Fibroblast of lung (primary cell): ENCODE measurements around the gene ADCK2. TPM values are rescaled to one million over a fixed set of nuclear protein-coding genes. Genes with fewer than 3 reads are reported as not detected.

ENCODE experiments used
- DNase-seq, 2 donors: peaks; one replicate each; pipeline versions ENCODE4 v3.0.0 to v3.0.0-alpha.2; 2010; ENCODE audit warnings: low read depth in 2 of 2
- H2AFZ ChIP-seq: 2 replicates; pipeline ENCODE4 v1.5.1; 2012; ENCODE audit warnings: low read length, control low read depth, inconsistent platforms
- H3K27ac ChIP-seq: 2 replicates; pipeline ENCODE4 v1.5.1; 2011; ENCODE audit warnings: low read length, control low read depth; ENCODE audit not compliant: insufficient read depth
- H3K27me3 ChIP-seq: 2 replicates; pipeline ENCODE4 v1.5.1; 2011; ENCODE audit warnings: mild to moderate bottlenecking, low read length; ENCODE audit not compliant: control insufficient read depth, insufficient read depth
- H3K36me3 ChIP-seq: 2 replicates; pipeline ENCODE4 v1.5.1; 2011; ENCODE audit warnings: low read length; ENCODE audit not compliant: control insufficient read depth, insufficient read depth
- H3K4me1 ChIP-seq: 2 replicates; pipeline ENCODE4 v1.5.1; 2011; ENCODE audit warnings: low read length; ENCODE audit not compliant: control insufficient read depth, insufficient read depth; ENCODE audit errors: extremely low read depth
- H3K4me2 ChIP-seq: 2 replicates; pipeline ENCODE4 v1.5.1; 2011; ENCODE audit warnings: low read length, control low read depth; ENCODE audit not compliant: insufficient read depth; ENCODE audit errors: extremely low read depth
- H3K4me3 ChIP-seq, 4 experiments: fragments of 200-600 bp in 1 of 4; sonication (generic) in 1 of 4; replicated peaks in 1 of 4; 2 replicates each; pipeline ENCODE4 v1.5.1; 2011 to 2016; ENCODE audit warnings: low read length in 4 of 4, low read depth in 3 of 4, mild to moderate bottlenecking in 3 of 4, control low read depth in 2 of 4, inconsistent platforms in 1 of 4, mixed read lengths in 1 of 4; ENCODE audit not compliant: insufficient read depth in 1 of 4; ENCODE audit errors: control extremely low read depth in 1 of 4
- H3K79me2 ChIP-seq: 2 replicates; pipeline ENCODE4 v1.5.1; 2012; ENCODE audit warnings: mild to moderate bottlenecking, low read length, inconsistent platforms; ENCODE audit not compliant: control insufficient read depth, insufficient read depth
- H3K9ac ChIP-seq: 2 replicates; pipeline ENCODE4 v1.5.1; 2011; ENCODE audit warnings: mild to moderate bottlenecking, low read length, control low read depth; ENCODE audit not compliant: insufficient read depth
- H3K9me3 ChIP-seq: 2 replicates; pipeline ENCODE4 v1.5.1; 2012; ENCODE audit warnings: low read depth, low read length; ENCODE audit not compliant: control insufficient read depth, insufficient read depth
- H4K20me1 ChIP-seq: 2 replicates; pipeline ENCODE4 v1.5.1; 2011; ENCODE audit warnings: low read length; ENCODE audit not compliant: control insufficient read depth, insufficient read depth; ENCODE audit errors: extremely low read depth
- CTCF ChIP-seq, 2 donors: IDR thresholded peaks in 1 of 2; conservative IDR thresholded peaks in 1 of 2; 1 replicate in 1 of 2; 2 replicates in 1 of 2; pipeline ENCODE4 v1.5.1; 2011 to 2012; ENCODE audit warnings: low read length in 2 of 2, control low read depth in 1 of 2, inconsistent platforms in 1 of 2, low read depth in 1 of 2, mild to moderate bottlenecking in 1 of 2
- EZH2 ChIP-seq: IDR thresholded peaks from 2 replicates; pipeline ENCODE4 v1.5.1; 2012; ENCODE audit warnings: low read length, control low read depth, mild to moderate bottlenecking; ENCODE audit errors: missing control alignments
- polyA plus RNA-seq, 2 donors: library from polyadenylated mRNA; depleted of rRNA in 1 of 2; stranded (reverse) in 1 of 2; unstranded in 1 of 2; fragments of >200 nt; gene quantifications; 2 replicates each; pipeline ENCODE4 v1.2.1, GENCODE V29; 2011 to 2012; ENCODE audit warnings: missing spikeins in 1 of 2
- total RNA-seq: library from RNA; depleted of rRNA; stranded (reverse); fragments of >200 nt; gene quantifications from 2 replicates; pipeline ENCODE4 v1.2.1, GENCODE V29; 2014

The ADCK2 gene
- total and polyA plus RNA-seq, 2 donors (not counting 1 experiment from before 2014, with no cell fraction given) = 7.1 to 37.5 TPM

GRCh38 chr7:140695381-140695780, 22.6 kb downstream of the ADCK2 start:
- Histone ChIP-seq H3K4me1 (peaks cover 4% of the 10 kb centered on the region), H3K9ac (no peak overlapping the region), H3K79me2 (peaks cover 31% of the 10 kb centered on the region)

DNA sequence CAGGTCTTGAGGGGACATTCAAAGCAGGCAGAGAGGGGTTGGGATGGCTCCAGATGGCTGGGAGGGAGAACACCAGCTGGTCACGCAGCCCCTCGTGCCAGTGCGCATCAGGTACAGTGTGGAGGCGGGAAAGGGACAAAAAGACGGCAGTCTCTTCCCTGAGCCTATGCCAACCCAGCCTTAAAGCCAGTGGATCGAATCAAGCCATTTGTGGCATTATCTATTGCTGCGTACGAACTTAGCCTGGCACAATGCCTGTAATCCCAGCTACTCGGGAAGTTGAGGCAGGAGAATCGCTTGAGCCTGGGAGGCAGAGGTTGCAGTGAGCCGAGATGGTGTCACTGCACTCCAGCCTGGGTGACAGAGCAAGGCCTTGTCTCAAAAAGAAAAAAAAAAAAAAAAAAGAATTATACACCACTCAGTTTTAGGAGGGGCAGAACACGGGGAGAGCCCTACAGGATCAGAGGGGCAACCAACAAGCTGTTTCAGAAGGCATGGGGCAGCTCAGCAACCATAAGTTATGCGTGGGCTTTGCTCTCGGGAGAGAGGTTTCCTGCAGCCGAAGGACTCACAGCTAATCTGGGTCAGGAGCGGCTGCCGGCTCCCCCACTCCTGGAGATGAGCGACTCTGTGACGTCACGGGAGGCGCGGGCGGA, 23.4 kb downstream of the ADCK2 start:
- no peak for TF ChIP-seq EZH2
- no peak for TF ChIP-seq CTCF (conservative IDR thresholded peaks at IDR 0.05 in 1 of 2, IDR thresholded peaks at IDR 0.05 in 1 of 2; ENCODE audit: low read depth in 1 of 2, low read length in 2 of 2)
- Histone ChIP-seq H3K36me3 (no peaks in the 10 kb centered on the region), H3K27me3 (no peaks in the 10 kb centered on the region), H3K9ac (peak overlapping the region; percentile 71), H3K27ac (peak overlapping the region; percentile 90), H4K20me1 (no peaks in the 10 kb centered on the region), H3K4me1 (peaks cover 4% of the 10 kb centered on the region), H3K9me3 (no peaks in the 10 kb centered on the region), H3K4me2 (peak overlapping the region; percentile 79), H3K4me3 (peak overlapping the region; percentile 71 to 95 (median 88)), H2AFZ (peak overlapping the region; percentile 91), H3K79me2 (peaks cover 37% of the 10 kb centered on the region)
- DNase-seq = peak; percentile 88 to 91

More at GRCh38 chr7:140695381-140695780, 22.6 kb downstream of the ADCK2 start:
- H3K4me2 ChIP-seq = no peak overlapping the region
- H3K27ac ChIP-seq = no peak overlapping the region
- H3K4me3 ChIP-seq = no peak overlapping the region
- H2AFZ ChIP-seq = no peak overlapping the region
- H4K20me1 ChIP-seq = no peaks in the 10 kb centered on the region
- no peaks in the 10 kb centered on the region for H3K9me3 ChIP-seq
- no peak for TF ChIP-seq EZH2
- TF ChIP-seq CTCF (conservative IDR thresholded peaks at IDR 0.05 in 1 of 2, IDR thresholded peaks at IDR 0.05 in 1 of 2; ENCODE audit: low read depth in 1 of 2, low read length in 2 of 2) = no peak
- H3K27me3 ChIP-seq = no peaks in the 10 kb centered on the region
- no peak for DNase-seq
- H3K36me3 ChIP-seq = no peaks in the 10 kb centered on the region

DNA sequence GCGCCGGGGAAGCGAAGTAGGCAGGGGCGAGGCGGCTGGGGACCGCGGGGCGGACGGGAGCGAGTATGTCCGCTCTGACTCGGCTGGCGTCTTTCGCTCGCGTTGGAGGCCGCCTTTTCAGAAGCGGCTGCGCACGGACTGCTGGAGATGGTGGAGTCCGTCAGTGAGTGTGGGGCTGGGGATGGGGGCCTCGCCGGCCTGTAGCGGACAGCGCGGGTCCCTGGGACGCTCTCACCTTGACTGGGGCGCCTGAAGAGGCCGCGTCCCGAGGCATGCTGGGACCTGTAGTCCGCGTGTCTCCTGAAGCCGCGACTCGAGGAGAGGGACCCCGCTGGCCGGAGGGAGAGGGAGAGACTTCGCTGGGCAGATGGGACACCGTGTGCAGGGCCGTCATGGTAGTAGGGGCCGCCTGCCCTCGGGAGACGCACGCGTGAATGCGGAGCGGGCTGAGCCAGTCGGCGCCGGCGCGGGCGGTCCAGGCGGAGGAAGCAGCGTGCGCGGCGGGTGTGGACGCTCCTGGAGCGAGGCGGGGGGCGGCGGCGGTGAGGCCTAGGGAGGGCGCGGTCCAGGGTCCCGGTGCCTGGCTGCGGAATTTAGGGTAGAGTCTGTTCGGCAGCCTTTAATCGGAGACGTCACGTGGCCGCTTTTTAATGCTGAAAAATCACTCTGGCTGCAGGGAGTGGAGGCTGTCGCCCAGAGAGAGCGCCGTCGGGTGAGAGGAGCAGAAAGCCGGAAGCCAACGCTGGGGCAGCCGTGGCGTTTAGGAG, 24.1 kb downstream of the ADCK2 start, which contains the start of gene NDUFB2:
TSS of gene NDUFB2 (plus strand) at position 29 of the 767 bp plus-strand sequence. CDS start at position 66, 37 bp downstream.
- H3K4me3 ChIP-seq = peak within 1 kb of the TSS; percentile 71 to 95 (median 88)
- H3K4me2 ChIP-seq = peak within 1 kb of the TSS; percentile 89
- H3K27ac ChIP-seq = peak within 1 kb of the TSS; percentile 90
- no peaks in the 10 kb centered on the region for H3K9me3 ChIP-seq
- peaks cover 41% of the 10 kb centered on the region for H3K79me2 ChIP-seq
- no peak for TF ChIP-seq CTCF (conservative IDR thresholded peaks at IDR 0.05 in 1 of 2, IDR thresholded peaks at IDR 0.05 in 1 of 2; ENCODE audit: low read depth in 1 of 2, low read length in 2 of 2)
- TF ChIP-seq EZH2 = no peak
- H2AFZ ChIP-seq = peak within 1 kb of the TSS; percentile 94
- peaks cover 4% of the 10 kb centered on the region for H3K4me1 ChIP-seq
- DNase-seq = peak; percentile 79 to 82
- H3K27me3 ChIP-seq = no peaks in the 10 kb centered on the region
- no peaks in the 10 kb centered on the region for H4K20me1 ChIP-seq
- peak within 1 kb of the TSS; percentile 71 for H3K9ac ChIP-seq
- no peaks in the 10 kb centered on the region for H3K36me3 ChIP-seq
